ENCODE data around the gene REM2. TPM values are rescaled to one million over a fixed set of nuclear protein-coding genes. Genes with fewer than 3 reads are reported as not detected.

The REM2 gene
- total RNA-seq, 1 experiment from 2014 or later: 1.5 TPM

- TF ChIP-seq ZNF232 (CRISPR knock-in tag; IDR thresholded peaks at IDR 0.05) (peak; percentile 91), TEAD1 (CRISPR knock-in tag; IDR thresholded peaks at IDR 0.05) (peak; percentile 87), HMGXB4 (CRISPR knock-in tag; IDR thresholded peaks at IDR 0.05) (peak; percentile 89), TP53 (CRISPR knock-in tag; IDR thresholded peaks at IDR 0.05) (peak; percentile 93), SMAD3 (CRISPR knock-in tag; IDR thresholded peaks at IDR 0.05; ENCODE audit: borderline replicate concordance) (peak; percentile 93), ZBTB21 (CRISPR knock-in tag; IDR thresholded peaks at IDR 0.05; ENCODE audit: borderline replicate concordance) (no peak), MYBL2 (CRISPR knock-in tag; IDR thresholded peaks at IDR 0.05) (peak; percentile 96), TCF7 (CRISPR knock-in tag; IDR thresholded peaks at IDR 0.05; ENCODE audit: low read depth) (peak; percentile 81; the same call in 1 of the 2 replicates), JUN (CRISPR knock-in tag; IDR thresholded peaks at IDR 0.05) (peak; percentile 94), NFYB (CRISPR knock-in tag; conservative IDR thresholded peaks at IDR 0.05; ENCODE audit: low read depth) (peak; percentile 50), PRRX2 (CRISPR knock-in tag; IDR thresholded peaks at IDR 0.05) (no peak), ZNF416 (CRISPR knock-in tag; IDR thresholded peaks at IDR 0.05) (0 out of 2 replicates have a peak, but pooled peaks have one; percentile 42), ZNF138 (CRISPR knock-in tag; conservative IDR thresholded peaks at IDR 0.05) (no peak), NFE2L1 (CRISPR knock-in tag; IDR thresholded peaks at IDR 0.05) (peak; percentile 93), RORB (CRISPR knock-in tag; IDR thresholded peaks at IDR 0.05) (no peak), NR3C1 (CRISPR knock-in tag; conservative IDR thresholded peaks at IDR 0.05; ENCODE audit: low read depth) (no peak), FOXK1 (CRISPR knock-in tag; IDR thresholded peaks at IDR 0.05) (peak; percentile 95), NFATC4 (CRISPR knock-in tag; IDR thresholded peaks at IDR 0.05) (no peak), FOXP1 (CRISPR knock-in tag; IDR thresholded peaks at IDR 0.05; ENCODE audit: borderline replicate concordance) (peak; percentile 98), PREB (CRISPR knock-in tag; IDR thresholded peaks at IDR 0.05; ENCODE audit: borderline replicate concordance) (0 out of 2 replicates have a peak, but pooled peaks have one; percentile 60), ELF4 (CRISPR knock-in tag; IDR thresholded peaks at IDR 0.05; ENCODE audit: low read depth) (peak; percentile 76; the same call in 1 of the 2 replicates)
- TF ChIP-seq, protein P1, sequence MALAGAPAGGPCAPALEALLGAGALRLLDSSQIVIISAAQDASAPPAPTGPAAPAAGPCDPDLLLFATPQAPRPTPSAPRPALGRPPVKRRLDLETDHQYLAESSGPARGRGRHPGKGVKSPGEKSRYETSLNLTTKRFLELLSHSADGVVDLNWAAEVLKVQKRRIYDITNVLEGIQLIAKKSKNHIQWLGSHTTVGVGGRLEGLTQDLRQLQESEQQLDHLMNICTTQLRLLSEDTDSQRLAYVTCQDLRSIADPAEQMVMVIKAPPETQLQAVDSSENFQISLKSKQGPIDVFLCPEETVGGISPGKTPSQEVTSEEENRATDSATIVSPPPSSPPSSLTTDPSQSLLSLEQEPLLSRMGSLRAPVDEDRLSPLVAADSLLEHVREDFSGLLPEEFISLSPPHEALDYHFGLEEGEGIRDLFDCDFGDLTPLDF (CRISPR knock-in tag; IDR thresholded peaks at IDR 0.05): peak; percentile 87
- TF ChIP-seq, protein P2, sequence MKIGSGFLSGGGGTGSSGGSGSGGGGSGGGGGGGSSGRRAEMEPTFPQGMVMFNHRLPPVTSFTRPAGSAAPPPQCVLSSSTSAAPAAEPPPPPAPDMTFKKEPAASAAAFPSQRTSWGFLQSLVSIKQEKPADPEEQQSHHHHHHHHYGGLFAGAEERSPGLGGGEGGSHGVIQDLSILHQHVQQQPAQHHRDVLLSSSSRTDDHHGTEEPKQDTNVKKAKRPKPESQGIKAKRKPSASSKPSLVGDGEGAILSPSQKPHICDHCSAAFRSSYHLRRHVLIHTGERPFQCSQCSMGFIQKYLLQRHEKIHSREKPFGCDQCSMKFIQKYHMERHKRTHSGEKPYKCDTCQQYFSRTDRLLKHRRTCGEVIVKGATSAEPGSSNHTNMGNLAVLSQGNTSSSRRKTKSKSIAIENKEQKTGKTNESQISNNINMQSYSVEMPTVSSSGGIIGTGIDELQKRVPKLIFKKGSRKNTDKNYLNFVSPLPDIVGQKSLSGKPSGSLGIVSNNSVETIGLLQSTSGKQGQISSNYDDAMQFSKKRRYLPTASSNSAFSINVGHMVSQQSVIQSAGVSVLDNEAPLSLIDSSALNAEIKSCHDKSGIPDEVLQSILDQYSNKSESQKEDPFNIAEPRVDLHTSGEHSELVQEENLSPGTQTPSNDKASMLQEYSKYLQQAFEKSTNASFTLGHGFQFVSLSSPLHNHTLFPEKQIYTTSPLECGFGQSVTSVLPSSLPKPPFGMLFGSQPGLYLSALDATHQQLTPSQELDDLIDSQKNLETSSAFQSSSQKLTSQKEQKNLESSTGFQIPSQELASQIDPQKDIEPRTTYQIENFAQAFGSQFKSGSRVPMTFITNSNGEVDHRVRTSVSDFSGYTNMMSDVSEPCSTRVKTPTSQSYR (CRISPR knock-in tag; IDR thresholded peaks at IDR 0.05): peak; percentile 90
- TF ChIP-seq, protein P3, sequence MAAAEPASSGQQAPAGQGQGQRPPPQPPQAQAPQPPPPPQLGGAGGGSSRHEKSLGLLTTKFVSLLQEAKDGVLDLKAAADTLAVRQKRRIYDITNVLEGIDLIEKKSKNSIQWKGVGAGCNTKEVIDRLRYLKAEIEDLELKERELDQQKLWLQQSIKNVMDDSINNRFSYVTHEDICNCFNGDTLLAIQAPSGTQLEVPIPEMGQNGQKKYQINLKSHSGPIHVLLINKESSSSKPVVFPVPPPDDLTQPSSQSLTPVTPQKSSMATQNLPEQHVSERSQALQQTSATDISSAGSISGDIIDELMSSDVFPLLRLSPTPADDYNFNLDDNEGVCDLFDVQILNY (CRISPR knock-in tag; IDR thresholded peaks at IDR 0.05): peak; percentile 85
- TF ChIP-seq, protein P4, sequence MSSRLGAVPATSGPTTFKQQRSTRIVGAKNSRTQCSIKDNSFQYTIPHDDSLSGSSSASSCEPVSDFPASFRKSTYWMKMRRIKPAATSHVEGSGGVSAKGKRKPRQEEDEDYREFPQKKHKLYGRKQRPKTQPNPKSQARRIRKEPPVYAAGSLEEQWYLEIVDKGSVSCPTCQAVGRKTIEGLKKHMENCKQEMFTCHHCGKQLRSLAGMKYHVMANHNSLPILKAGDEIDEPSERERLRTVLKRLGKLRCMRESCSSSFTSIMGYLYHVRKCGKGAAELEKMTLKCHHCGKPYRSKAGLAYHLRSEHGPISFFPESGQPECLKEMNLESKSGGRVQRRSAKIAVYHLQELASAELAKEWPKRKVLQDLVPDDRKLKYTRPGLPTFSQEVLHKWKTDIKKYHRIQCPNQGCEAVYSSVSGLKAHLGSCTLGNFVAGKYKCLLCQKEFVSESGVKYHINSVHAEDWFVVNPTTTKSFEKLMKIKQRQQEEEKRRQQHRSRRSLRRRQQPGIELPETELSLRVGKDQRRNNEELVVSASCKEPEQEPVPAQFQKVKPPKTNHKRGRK (CRISPR knock-in tag; IDR thresholded peaks at IDR 0.05; ENCODE audit: borderline replicate concordance): peak; percentile 76; the same call in 1 of the 2 replicates
- TF ChIP-seq, protein P5, sequence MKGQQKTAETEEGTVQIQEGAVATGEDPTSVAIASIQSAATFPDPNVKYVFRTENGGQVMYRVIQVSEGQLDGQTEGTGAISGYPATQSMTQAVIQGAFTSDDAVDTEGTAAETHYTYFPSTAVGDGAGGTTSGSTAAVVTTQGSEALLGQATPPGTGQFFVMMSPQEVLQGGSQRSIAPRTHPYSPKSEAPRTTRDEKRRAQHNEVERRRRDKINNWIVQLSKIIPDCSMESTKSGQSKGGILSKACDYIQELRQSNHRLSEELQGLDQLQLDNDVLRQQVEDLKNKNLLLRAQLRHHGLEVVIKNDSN (CRISPR knock-in tag; IDR thresholded peaks at IDR 0.05): peak; percentile 74
- TF ChIP-seq, protein P6, sequence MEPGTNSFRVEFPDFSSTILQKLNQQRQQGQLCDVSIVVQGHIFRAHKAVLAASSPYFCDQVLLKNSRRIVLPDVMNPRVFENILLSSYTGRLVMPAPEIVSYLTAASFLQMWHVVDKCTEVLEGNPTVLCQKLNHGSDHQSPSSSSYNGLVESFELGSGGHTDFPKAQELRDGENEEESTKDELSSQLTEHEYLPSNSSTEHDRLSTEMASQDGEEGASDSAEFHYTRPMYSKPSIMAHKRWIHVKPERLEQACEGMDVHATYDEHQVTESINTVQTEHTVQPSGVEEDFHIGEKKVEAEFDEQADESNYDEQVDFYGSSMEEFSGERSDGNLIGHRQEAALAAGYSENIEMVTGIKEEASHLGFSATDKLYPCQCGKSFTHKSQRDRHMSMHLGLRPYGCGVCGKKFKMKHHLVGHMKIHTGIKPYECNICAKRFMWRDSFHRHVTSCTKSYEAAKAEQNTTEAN (CRISPR knock-in tag; IDR thresholded peaks at IDR 0.05): peak; percentile 98
These were observed 3.7 kb downstream of the REM2 start (continued) for GRCh38 chr14:22886500-22887259.

All from WTC11 (cell line).